BLaER1 (cell line): ENCODE results near the gene PLEKHB2.
"Not testable (repeated sequence)": the region's sequence is repeated elsewhere in the genome, so short reads cannot be mapped to it uniquely, and the experiment has no call there.

Experiments
- H3K27ac ChIP-seq: shearing (Covaris generic); formaldehyde crosslinking; 2 replicates; pipeline ENCODE4 v1.8.1; 2022
- H3K27me3 ChIP-seq: shearing (Covaris generic); formaldehyde crosslinking; 2 replicates; pipeline ENCODE4 v1.8.1; 2022
- H3K36me3 ChIP-seq: shearing (Covaris generic); formaldehyde crosslinking; 2 replicates; pipeline ENCODE4 v1.8.1; 2022
- H3K4me1 ChIP-seq: shearing (Covaris generic); formaldehyde crosslinking; 2 replicates; pipeline ENCODE4 v1.8.1; 2022
- H3K4me2 ChIP-seq: shearing (Covaris generic); formaldehyde crosslinking; 2 replicates; pipeline ENCODE4 v1.8.1; 2022
- H3K4me3 ChIP-seq: shearing (Covaris generic); formaldehyde crosslinking; 2 replicates; pipeline ENCODE4 v1.8.1; 2022
- H3K9ac ChIP-seq: shearing (Covaris generic); formaldehyde crosslinking; 2 replicates; pipeline ENCODE4 v1.8.1; 2022
- H3K9me3 ChIP-seq: shearing (Covaris generic); formaldehyde crosslinking; 2 replicates; pipeline ENCODE4 v1.8.1; 2022
- H4K20me1 ChIP-seq: shearing (Covaris generic); formaldehyde crosslinking; 2 replicates; pipeline ENCODE4 v1.8.1; 2022
- Cebpa-rat ChIP-seq: shearing (Covaris generic); IDR thresholded peaks from 2 replicates; pipeline ENCODE4 v1.8.1; 2022

Gene PLEKHB2

GRCh38 chr2:131094463-131095281, 10.5 kb upstream of the PLEKHB2 start:
- H4K20me1 ChIP-seq = peaks cover 35% of the 10 kb centered on the region
- no peak overlapping the region for H3K9ac ChIP-seq
- no peak for TF ChIP-seq Cebpa-rat
- 0 out of 2 replicates have a peak overlapping the region, but pooled peaks have one; percentile 100 for H3K4me3 ChIP-seq
- H3K27ac ChIP-seq = no peak overlapping the region
- no peaks in the 10 kb centered on the region for H3K9me3 ChIP-seq
- H3K4me1 ChIP-seq = peaks cover 26% of the 10 kb centered on the region
- H3K27me3 ChIP-seq = no peaks in the 10 kb centered on the region
- peaks cover 19% of the 10 kb centered on the region for H3K36me3 ChIP-seq
- H3K4me2 ChIP-seq = peak overlapping the region; percentile 77

- no peak for TF ChIP-seq Cebpa-rat
- no peaks in the 10 kb centered on the region for H3K9me3 ChIP-seq
- H3K4me3 ChIP-seq = no peak overlapping the region
- H3K36me3 ChIP-seq = 0 out of 2 replicates have a peak, but pooled peaks cover 7% of the 10 kb centered on the region
- peaks cover 30% of the 10 kb centered on the region for H4K20me1 ChIP-seq
- H3K4me1 ChIP-seq = peaks cover 45% of the 10 kb centered on the region
- no peak overlapping the region for H3K9ac ChIP-seq
- no peaks in the 10 kb centered on the region for H3K27me3 ChIP-seq
- H3K27ac ChIP-seq = no peak overlapping the region
- H3K4me2 ChIP-seq = no peak overlapping the region
These were observed 2.0 kb upstream of the PLEKHB2 start for GRCh38 chr2:131103165-131103564.

- peaks cover 19% of the 10 kb centered on the region; the same call in 1 of the 2 replicates for H3K36me3 ChIP-seq
- H3K27ac ChIP-seq = peak overlapping the region; percentile 90
- peaks cover 39% of the 10 kb centered on the region for H3K4me1 ChIP-seq
- H4K20me1 ChIP-seq = peaks cover 44% of the 10 kb centered on the region
- peak overlapping the region; percentile 96 for H3K9ac ChIP-seq
- peak overlapping the region; percentile 94 for H3K4me2 ChIP-seq
- TF ChIP-seq Cebpa-rat = no peak
- H3K27me3 ChIP-seq = no peaks in the 10 kb centered on the region
- H3K9me3 ChIP-seq = no peaks in the 10 kb centered on the region
- peak overlapping the region; percentile 100 for H3K4me3 ChIP-seq
These were observed 515 bp upstream of the PLEKHB2 start for GRCh38 chr2:131104487-131105155.

GRCh38 chr2:131105950-131106801, 1.0 kb downstream of the PLEKHB2 start:
- H3K27me3 ChIP-seq = no peaks in the 10 kb centered on the region
- H3K27ac ChIP-seq = peak overlapping the region; percentile 90
- peaks cover 60% of the 10 kb centered on the region for H4K20me1 ChIP-seq
- H3K4me3 ChIP-seq = peak overlapping the region; percentile 100
- H3K9ac ChIP-seq = peak overlapping the region; percentile 96
- H3K4me2 ChIP-seq = peak overlapping the region; percentile 94
- H3K4me1 ChIP-seq = peaks cover 31% of the 10 kb centered on the region
- no peak for TF ChIP-seq Cebpa-rat
- no peaks in the 10 kb centered on the region for H3K9me3 ChIP-seq
- H3K36me3 ChIP-seq = peaks cover 33% of the 10 kb centered on the region

GRCh38 chr2:131112529-131112928, 7.4 kb downstream of the PLEKHB2 start:
- Histone ChIP-seq H3K9ac (no peak overlapping the region), H3K36me3 (peaks cover 76% of the 10 kb centered on the region)
- TF ChIP-seq Cebpa-rat = no peak

GRCh38 chr2:131113566-131114227, 8.6 kb downstream of the PLEKHB2 start:
- H3K9me3 ChIP-seq = peaks cover 29% of the 10 kb centered on the region
- no peak overlapping the region for H3K27ac ChIP-seq
- peaks cover 100% of the 10 kb centered on the region for H4K20me1 ChIP-seq
- H3K9ac ChIP-seq = no peak overlapping the region
- H3K27me3 ChIP-seq = no peaks in the 10 kb centered on the region
- peaks cover 79% of the 10 kb centered on the region for H3K36me3 ChIP-seq
- no peak overlapping the region for H3K4me2 ChIP-seq
- H3K4me3 ChIP-seq = no peak overlapping the region
- TF ChIP-seq Cebpa-rat = no peak
- peaks cover 8% of the 10 kb centered on the region; the same call in 1 of the 2 replicates for H3K4me1 ChIP-seq

More at GRCh38 chr2:131112529-131112928, 7.4 kb downstream of the PLEKHB2 start:
- Histone ChIP-seq H3K4me3 (no peak overlapping the region), H4K20me1 (peaks cover 100% of the 10 kb centered on the region), H3K4me2 (no peak overlapping the region), H3K27me3 (no peaks in the 10 kb centered on the region), H3K9me3 (peaks cover 29% of the 10 kb centered on the region), H3K27ac (no peak overlapping the region), H3K4me1 (peaks cover 11% of the 10 kb centered on the region)

GRCh38 chr2:131114950-131115349, 9.8 kb downstream of the PLEKHB2 start:
- H3K4me1 ChIP-seq, H3K27me3 ChIP-seq, H3K27ac ChIP-seq, H3K9ac ChIP-seq, H3K4me2 ChIP-seq, H3K4me3 ChIP-seq: not testable (repeated sequence)
- H3K36me3 ChIP-seq = peaks cover 71% of the 10 kb centered on the region
- H4K20me1 ChIP-seq = peaks cover 100% of the 10 kb centered on the region
- peaks cover 29% of the 10 kb centered on the region for H3K9me3 ChIP-seq

GRCh38 chr2:131115752-131116151, 10.6 kb downstream of the PLEKHB2 start:
- H4K20me1 ChIP-seq = peaks cover 100% of the 10 kb centered on the region
- H3K27ac ChIP-seq = no peak overlapping the region
- H3K4me1 ChIP-seq = peaks cover 8% of the 10 kb centered on the region; the same call in 1 of the 2 replicates
- peaks cover 29% of the 10 kb centered on the region for H3K9me3 ChIP-seq
- no peak overlapping the region for H3K4me3 ChIP-seq
- no peak overlapping the region for H3K4me2 ChIP-seq
- no peaks in the 10 kb centered on the region for H3K27me3 ChIP-seq
- TF ChIP-seq Cebpa-rat = no peak
- no peak overlapping the region for H3K9ac ChIP-seq
- peaks cover 70% of the 10 kb centered on the region for H3K36me3 ChIP-seq

GRCh38 chr2:131120815-131121317, 15.7 kb downstream of the PLEKHB2 start:
- H3K9me3 ChIP-seq = peaks cover 5% of the 10 kb centered on the region
- no peak overlapping the region for H3K9ac ChIP-seq
- H3K4me2 ChIP-seq = no peak overlapping the region
- TF ChIP-seq Cebpa-rat = no peak
- no peak overlapping the region for H3K4me3 ChIP-seq
- no peak overlapping the region for H3K27ac ChIP-seq
- H3K27me3 ChIP-seq = no peaks in the 10 kb centered on the region
- no peaks in the 10 kb centered on the region for H3K4me1 ChIP-seq
- H3K36me3 ChIP-seq = peaks cover 85% of the 10 kb centered on the region
- peaks cover 96% of the 10 kb centered on the region for H4K20me1 ChIP-seq
